Measurements from ENCODE around the gene MBP.
"Not testable (repeated sequence)": the region's sequence is repeated elsewhere in the genome, so short reads cannot be mapped to it uniquely, and the experiment has no call there.

MBP gene

DNA sequence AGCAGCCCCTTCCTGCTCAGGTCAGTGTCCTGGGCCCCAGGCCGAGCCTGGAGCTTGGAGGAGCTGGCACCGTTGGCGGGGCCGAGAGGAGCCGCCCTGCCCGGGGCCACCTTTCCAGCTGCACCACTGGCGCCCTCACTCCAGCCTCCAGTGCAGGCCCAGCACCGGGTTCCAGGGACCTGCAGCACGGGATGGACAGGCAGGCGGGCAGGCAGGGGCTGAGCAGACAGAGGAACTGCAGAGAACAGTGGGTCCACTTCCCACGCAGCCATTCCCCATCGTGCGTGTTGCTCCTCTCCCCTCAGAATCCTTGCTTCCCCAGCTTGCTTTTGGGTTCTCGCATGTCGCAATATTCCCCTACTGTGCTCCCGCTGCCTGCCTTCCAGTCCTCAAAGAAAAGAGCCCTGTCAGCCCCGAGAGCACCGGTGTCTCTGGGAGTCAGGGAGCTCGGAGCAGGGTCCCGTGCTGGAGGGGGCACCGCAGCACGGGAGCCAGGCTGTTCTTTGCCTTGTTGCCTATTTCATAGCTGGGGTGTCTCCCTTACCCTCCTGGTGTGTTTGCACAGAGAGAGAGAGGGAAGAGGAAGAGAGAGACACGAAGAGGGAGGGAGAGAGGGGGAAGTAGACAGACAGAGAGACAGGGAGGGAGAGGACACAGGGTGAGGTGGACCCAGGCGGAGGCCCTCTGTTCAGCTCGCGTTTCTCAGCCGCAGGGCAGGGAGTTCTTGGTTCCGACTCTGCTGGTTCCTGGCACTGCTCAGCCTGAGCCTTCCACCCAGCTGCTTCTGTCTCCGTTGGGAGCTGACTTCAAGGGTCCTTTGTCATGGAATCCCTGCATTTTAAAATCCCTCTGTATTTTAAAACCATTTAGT, 126.0 kb downstream of the MBP start:
- no peak for DNase-seq (ENCODE audit: low read depth, low spot score)

DNA sequence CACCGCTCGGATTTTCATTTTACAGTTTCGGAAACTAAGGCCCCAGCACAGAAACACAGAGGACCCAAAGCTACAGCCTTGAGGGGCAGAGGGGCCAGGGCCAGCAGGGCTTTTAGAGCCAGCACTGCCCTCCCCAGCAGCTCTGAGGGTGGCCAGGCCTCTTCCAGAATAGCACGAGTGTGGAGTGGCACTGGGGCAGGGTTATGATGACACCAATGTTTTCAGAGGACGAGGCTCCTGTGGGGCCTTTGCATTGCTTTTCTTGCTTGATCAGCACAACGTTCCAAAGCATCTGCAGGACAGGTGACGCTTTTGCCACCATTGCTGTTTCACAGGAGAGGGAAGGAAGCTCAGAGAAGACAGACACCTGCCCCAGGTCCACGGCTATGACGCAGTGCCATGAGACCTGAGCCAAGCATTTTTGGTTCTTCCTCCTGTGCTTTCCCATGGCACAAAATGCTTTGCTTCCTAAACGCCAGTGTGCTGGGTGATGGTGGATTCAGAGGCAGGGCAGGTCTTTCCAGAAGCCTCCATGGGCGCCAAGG, 126.9 kb downstream of the MBP start:
- no peak for DNase-seq (ENCODE audit: low read depth, low spot score)

DNA sequence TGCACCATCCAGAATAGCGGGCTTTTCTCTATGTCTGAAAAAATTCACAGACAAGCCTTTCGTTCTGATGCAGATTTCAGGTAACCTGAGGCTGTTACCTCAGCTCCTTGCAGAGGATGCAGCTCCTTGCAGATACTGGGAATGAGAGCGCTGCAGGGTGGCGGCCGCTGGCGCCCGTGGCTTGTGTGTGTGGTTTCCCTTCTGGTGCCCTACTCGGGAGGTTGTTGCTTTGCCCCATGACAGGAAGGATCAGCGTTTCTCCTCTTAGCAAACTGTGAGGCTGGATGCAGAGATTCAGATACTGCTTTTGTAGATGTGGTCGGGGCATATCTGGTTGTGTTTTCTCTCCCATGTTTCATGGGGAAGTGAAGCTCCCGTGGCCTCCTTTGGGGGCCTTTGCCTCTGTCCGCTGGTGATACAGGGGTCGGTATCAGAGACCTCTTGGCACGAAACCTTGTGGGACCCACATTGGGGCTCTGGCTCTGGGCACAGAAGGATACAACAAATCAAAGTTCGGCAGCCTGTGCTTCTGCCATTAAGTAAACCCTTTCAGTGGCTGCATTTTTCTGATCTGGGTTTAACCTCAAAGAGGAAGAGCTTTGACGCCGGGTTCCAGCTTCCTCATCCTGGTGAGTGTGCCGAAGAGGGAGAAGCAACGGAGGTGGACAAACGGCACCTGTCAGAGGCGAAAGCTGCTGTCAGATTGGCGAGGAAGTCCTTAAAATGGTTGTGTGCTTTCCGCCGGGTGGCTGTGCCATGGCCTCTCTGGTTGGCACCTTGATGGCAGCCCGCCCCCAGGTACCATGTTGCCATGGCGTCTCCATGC, 127.8 kb downstream of the MBP start:
- no peak for DNase-seq (ENCODE audit: low read depth, low spot score)

DNA sequence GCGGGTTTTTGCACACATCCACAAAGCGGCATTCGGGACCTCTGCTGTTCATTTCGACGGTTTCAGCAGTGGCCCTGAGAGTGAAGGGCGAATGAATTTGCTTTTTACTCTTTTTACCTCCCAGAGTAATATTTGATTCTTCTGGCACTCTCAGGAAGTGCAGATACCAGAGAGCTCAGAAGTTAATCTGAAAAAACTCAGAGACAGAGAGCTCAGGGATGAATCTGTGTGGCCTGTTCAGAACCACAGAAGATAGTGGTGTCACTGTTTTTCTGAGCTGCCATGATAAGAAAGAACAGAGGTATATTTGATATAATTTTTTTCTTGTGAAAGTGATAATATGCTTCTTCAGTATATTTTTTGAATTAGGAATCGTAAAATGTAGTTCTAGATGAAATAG, 129.3 kb downstream of the MBP start:
- no peak for DNase-seq (ENCODE audit: low read depth, low spot score)

DNA sequence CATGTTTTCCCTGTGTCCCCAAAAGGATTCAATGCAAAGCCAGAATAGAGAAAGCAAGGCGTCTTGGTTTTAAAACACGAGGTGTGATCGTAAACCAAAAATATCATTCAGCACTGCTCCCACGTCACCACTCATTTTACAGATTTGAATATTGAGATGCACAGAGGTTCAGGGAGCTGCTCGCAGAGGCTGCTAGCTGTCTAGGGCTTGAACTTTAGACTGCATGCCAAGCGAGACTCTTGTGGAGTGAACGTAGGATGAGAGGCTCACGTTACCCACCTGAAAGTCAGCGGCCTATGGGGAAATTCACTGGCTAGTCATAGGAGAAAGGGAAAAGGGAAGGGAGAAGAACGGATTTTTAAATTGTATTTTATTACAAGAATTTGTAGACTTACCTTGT, 130.1 kb downstream of the MBP start:
- no peak for DNase-seq (ENCODE audit: low read depth, low spot score)

DNA sequence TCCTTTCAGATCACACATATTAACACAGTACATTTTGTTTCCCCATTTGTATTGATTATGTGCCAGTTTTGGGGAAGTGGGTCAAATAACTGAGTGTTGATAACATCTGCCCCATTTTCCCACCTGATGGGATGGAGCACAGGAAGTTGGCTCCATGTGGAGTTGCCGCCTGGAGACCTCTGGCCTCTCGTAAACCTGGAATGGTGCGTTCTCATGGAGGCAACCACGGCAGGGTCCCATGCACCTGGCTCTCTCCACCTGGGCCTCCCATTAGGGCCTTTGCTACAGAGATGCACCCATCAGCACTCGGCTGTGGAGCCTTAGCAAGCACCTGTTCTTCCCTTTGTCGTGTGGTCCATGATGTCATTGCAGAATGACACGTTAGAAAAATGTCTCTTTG, 130.6 kb downstream of the MBP start:
- no peak for DNase-seq (ENCODE audit: low read depth, low spot score)

DNA sequence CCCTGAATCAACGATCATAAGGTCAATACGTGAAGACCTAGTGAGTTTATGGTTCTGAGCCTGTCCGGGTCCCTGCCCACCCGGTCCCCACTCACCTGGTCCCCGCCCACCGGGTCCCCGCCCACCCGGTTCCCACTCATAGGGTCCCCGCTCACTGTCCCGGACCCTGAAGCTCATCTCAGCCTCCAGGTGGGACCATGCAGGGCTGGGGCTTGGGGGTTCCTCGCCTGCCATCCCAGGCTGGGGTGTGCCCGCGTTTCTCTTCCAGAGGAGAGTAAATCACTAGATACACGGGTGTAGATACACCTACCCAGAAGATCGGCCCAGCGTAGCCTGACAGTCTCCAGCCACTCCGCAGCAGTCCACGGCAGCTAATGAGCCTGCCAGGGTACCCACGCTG, 131.5 kb downstream of the MBP start:
- no peak for DNase-seq (ENCODE audit: low read depth, low spot score)

DNA sequence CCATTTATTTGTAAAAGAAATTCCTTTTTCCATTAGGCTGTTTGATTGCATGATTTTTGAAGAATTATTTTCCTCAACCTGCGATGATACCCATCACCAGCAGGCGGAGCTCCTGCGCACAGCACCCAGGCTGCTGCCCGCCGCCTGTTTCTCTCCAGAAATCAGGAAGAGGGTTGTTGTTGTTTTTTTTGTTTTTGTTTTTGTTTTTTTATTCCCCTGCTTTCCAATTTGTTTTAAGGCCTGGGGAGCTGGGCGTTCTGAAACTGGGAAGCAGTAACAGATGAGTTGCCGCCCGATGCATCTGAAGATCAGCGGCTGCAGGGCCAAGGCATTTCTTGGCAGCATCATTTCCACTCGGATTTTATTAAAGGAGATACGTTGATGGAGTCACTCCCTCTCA, 132.1 kb downstream of the MBP start:
- DNase-seq (ENCODE audit: low read depth, low spot score) = peak; percentile 71

DNA sequence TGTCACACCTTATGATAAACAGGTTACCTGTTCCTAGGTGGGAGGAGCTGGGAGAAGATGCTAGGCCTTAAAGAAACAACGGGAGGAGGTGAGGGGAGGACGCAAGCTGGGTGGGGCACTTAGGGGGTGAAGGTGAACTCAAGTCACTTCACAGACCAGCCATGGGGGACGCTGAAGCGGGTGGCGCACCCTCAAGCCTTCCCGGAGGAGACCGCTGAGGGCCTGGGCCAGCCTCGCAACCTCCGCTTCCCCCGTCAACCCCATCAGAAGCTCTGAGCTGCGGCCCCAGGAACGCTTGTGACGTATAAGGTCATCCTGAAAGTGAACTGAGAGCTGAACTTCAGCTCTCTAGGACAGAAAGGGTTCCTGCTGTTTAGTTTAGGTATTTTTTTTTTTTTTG, 133.5 kb downstream of the MBP start:
- no peak for DNase-seq (ENCODE audit: low read depth, low spot score)

DNA sequence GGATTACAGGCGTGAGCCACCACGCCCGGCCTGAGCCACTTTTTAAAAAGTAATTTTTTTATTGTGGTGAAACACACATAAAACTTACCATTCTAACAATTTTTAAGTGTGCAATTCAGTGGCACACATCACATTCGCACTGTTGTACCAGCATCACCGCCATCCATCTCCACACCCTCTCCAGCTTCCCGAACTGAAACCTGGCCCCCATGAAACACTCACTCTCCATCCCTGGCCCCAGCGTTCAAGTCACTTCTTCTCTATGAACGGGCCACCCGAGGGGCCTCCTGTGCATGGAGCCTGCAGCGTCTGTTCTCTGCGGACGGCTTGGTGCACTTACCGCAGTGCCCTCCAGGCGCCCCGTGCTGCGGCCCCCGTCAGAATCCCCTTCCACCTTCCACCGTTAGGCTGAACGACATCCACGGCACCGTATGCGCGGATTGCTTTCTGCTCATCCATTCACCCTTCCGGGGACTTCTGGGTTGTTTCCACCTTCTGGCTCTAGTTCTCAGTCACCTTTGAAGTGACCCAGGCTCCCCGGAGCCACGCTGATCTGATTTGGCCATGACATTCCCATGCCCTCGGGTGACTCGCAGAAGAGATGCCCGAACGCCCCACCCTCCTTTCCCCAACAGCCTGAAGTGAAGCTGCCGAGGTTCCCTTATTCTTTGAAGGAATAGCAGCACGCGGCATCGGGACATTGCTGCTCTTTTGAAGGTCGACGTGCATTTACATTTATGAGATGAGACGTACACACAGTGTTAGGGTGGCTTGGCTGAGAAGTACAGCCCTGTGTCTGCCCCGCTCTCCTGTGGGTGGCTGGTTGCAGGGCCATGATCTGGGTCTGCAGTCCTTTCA, 134.4 kb downstream of the MBP start:
- no peak for DNase-seq (ENCODE audit: low read depth, low spot score)

DNA sequence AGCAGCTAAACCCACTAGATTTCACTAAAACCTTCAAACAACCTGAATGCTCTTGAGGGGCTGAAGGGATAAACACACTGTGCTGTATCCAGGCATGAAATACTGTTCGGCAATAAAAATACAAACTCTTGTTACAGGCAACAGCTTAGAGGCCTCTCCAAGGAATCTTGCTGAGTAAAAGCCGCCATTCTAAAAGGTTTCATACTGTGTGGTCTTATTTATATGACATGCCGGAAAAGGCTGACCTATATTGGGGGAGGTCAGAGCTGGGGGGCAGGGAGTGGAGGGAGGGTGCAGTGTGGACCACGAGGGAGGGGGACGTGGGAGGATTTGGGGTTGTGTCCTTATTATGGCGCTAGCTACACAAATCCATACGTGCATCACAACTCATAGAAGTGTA, 136.2 kb downstream of the MBP start:
- no peak for DNase-seq (ENCODE audit: low read depth, low spot score)

DNA sequence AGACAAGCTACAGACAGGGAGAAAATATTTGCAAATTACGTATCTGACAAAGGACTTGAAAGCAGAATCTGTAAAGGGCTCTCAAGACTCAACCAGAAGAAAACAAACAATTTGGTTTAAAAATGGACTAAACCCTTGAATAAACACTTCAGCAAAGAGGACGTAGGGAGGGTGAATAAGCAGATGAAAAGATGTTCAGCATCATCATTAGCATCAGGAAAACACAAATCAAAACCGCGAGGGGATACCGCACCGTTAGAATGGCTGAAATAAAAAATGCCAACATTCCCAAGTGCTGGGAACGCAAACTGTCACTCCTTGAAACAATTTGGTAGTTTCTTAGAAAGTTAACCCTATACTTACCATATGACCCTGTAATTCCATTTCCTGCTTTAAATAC, 136.7 kb downstream of the MBP start:
- no peak for DNase-seq (ENCODE audit: low read depth, low spot score)

DNA sequence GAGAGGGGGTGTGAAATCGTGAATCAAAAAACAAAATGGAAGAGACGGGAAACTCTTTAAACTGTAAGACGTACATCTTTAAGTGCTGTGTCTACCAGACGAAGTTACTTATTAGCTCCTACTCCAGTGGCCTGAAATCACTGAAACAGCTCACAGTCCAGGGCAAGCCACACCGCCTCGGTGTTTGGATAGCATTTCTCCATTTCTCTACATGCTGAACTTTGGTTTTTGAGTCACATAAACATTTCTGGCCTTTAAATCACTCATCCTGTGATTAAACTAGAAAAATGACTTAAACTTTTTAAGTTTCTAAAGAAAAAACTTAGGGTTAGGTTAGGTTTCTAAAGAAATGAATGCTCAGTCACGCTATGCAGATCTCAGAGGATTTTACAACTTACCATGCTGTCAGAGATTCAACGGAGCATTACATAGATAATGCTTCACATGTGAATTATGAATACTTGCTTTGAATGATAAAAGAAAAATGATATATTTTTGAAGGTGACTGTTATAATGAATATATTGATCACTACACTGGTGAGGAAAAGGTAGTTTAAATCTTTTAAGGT, 138.4 kb downstream of the MBP start:
- no peak for DNase-seq (ENCODE audit: low read depth, low spot score)

DNA sequence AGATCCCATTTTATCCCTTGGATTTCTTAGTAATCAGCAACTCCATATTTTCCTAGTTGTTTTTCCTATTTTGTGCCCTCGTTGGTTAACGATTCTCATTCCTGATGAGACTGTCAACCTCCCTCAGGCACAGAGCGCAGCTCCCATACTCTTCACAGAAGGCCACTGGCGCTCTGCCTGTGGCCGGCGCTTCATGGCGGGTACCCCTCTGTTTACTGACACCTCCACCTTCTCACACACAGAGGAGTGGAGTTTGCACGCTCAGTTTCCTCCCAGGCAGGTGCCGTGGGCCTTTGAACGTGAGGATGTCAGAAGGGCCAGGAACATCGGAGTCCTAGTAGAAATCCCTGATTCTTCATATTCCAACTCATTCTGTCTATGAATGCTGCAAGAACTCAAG, 139.0 kb downstream of the MBP start:
- no peak for DNase-seq (ENCODE audit: low read depth, low spot score)

DNA sequence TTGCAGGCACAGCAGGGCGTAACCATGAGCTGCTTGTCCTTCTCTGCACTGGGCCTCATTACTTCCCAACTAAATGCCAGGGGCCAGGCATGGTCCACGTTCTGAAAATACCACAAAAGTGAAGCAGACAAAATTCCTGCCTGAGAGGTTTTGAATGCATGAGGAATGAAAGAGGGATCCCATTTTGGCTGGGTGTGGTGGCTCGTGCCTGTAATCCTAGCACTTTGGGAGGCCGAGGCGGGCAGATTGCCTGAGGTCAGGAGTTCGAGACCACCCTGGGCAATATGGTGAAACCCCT, 139.5 kb downstream of the MBP start:
- no peak for DNase-seq (ENCODE audit: low read depth, low spot score)

DNA sequence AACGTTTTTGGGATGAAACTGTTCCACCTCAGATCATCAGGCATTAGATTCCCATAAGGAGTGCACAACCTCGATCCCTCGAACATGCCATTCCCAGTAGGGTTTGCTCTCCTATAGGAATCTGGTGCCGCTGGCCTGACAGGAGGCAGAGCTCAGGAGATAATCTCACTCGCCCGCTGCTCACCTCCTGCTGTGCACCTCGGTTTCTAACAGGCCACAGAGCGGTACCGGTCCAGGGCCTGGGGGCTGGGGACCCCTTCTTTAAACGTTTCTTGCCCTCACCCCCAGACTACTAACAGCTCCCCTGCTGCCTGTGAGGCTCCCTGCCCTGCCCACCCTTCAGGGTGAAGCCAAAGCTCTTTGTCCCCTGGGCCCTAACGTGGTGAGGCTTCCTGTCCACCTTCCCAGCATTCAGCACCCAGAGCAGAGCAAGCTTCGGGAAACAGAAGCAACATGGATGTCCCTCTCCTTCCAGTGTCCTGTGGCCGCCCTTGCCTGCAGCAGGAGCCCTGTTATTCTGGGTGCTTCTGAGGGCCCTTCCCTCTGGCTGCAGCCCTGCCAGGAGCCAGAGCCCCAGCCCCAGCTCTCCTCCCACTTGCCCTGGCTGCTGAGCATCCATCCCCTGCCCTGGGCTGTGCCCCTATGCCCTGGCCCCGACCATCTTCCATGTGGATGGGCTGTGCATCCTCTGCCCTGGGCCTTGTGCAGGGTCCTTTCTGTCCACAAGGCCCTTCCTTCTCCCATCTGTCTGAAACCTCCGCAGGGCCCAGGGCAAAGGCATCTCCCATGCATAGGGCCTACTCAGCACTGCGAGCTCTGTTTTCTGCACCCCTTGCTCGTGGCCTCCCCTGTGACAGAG, 140.1 kb downstream of the MBP start:
- no peak for DNase-seq (ENCODE audit: low read depth, low spot score)

DNA sequence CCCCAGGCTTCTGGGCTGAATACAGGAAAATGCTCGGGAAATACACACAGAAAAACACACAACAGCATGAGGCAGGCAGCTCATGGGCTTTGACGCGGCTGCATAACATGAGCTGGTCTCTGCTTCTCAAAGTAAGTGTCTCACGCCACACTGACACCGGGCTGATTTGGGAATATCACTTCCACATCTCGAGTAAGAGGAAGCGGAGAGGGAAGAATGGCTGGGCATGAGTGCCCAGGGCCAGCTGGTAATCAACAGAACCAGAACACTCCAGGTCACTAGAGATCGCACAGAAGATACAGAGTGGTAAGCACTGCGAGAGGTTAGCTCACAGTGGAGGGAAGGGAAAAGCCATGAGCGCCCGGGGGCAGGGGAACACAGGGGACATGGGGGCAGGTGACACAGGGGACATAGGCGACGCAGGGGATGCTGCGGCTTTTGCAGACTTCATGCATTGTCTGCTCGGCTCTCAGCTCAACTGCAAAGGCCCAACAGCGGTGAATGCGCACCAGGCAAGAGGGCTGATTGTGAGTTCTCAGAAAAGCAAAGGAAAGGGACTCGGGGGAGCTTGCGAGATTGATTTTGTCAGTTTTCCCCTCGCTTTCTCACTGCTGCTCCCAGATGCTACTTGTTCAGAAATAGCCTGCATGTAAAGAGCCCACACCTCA, 141.4 kb downstream of the MBP start:
- no peak for DNase-seq (ENCODE audit: low read depth, low spot score)

DNA sequence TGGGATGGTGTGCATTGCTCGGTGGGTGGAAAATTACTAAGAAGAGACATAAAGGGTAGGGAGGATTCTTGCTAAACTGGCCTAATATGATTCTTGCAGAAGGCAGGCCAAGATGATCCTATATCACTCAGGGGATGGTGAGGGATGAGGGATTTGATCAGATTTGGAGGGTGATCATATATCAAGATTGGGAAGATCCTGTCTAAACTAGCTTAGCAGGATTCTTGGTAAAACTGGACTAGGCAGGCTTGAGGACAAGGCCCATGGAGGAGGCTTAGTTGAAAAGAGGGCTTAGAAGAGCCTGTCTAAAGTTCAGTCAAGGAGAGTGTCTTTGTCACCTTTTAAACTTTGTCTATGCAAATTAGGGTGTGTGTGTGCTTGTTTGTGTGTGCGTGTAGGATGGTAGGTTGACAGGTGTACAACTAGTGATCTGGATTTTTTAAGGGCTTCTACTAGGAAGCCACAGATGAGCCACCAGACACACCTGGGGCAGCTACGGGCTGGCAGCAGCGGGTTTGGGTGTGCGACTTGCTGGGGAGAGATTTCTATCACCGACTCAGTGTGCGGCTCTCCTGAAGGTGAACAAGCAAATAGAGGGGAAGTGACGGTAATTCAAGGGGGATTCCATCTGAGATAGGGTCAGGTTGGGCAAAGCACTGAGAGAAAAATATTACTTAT, 142.1 kb downstream of the MBP start:
- DNase-seq (ENCODE audit: low read depth, low spot score) = not testable (repeated sequence)

DNA sequence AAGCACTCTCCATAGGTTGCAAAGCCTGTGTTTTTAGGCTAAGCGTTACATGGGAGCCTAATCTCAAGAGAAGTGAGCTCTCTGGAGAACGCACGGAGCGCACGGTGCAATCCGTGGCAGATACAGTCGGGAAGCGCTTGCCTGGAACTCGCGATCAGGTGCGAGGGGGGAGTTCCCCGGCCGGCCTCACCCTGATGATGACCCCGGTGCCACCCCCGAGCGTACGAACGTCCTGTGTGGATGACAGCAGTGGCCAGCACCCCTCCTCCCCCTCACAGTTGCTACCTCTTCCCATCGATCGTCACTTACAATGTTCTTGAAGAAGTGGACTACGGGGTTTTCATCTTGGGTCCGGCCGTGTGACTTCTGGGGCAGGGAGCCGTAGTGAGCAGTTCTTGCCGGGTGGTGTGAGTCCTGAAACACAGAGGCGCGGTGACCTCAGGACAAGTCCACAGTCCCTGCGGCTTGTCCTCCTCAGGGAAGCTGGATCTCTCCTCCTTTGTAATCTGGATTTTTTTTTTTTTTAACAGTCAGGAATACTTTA, 142.9 kb downstream of the MBP start:
- no peak for DNase-seq (ENCODE audit: low read depth, low spot score)
